Epithelial cell of esophagus (primary cell): ENCODE data around the gene CEMP1.

Source experiments
- DNase-seq: peaks from one replicate; pipeline ENCODE4 v3.0.0; 2010; ENCODE audit warnings: low read depth
- H3K4me3 ChIP-seq: 2 replicates; pipeline ENCODE4 v1.5.1; 2011; ENCODE audit warnings: mild to moderate bottlenecking, low read length, control low read depth
- CTCF ChIP-seq: IDR thresholded peaks from 2 replicates; pipeline ENCODE4 v1.5.1; 2011; ENCODE audit warnings: low read depth, mild to moderate bottlenecking, low read length, control low read depth, inconsistent platforms; ENCODE audit not compliant: insufficient read depth; ENCODE audit errors: missing control alignments

CEMP1 gene

GRCh38 chr16:2497695-2498484 is 33.3 kb downstream of the CEMP1 start:
- H3K4me3 ChIP-seq, result no peak overlapping the region
- DNase-seq, result no peak
- no peak for TF ChIP-seq CTCF

GRCh38 chr16:2497116-2497630 is 34.0 kb downstream of the CEMP1 start:
- DNase-seq, result no peak
- no peak overlapping the region for H3K4me3 ChIP-seq
- TF ChIP-seq CTCF, result no peak

GRCh38 chr16:2496223-2497115 is 34.7 kb downstream of the CEMP1 start:
- H3K4me3 ChIP-seq, result no peak overlapping the region
- no peak for DNase-seq
- no peak for TF ChIP-seq CTCF

GRCh38 chr16:2495041-2495440 is 36.2 kb downstream of the CEMP1 start:
- no peak for TF ChIP-seq CTCF
- no peak for DNase-seq

GRCh38 chr16:2494616-2495015 is 36.6 kb downstream of the CEMP1 start:
- no peak for TF ChIP-seq CTCF
- no peak for DNase-seq
- no peak overlapping the region for H3K4me3 ChIP-seq

More at GRCh38 chr16:2495041-2495440, 36.2 kb downstream of the CEMP1 start:
- H3K4me3 ChIP-seq, result no peak overlapping the region

GRCh38 chr16:2493605-2494004 is 37.6 kb downstream of the CEMP1 start:
- no peak for TF ChIP-seq CTCF
- DNase-seq, result no peak
- no peak overlapping the region for H3K4me3 ChIP-seq
